ENCODE results near the gene TPSG1.
"Not testable (repeated sequence)": the region's sequence is repeated elsewhere in the genome, so short reads cannot be mapped to it uniquely, and the experiment has no call there.

Gene TPSG1

GRCh38 chr16:1230471-1231212 lies 5.6 kb upstream of the TPSG1 start:
- FAIRE-seq; DNase-seq (ENCODE audit: insufficient read length, low spot score): not testable (repeated sequence)

DNA sequence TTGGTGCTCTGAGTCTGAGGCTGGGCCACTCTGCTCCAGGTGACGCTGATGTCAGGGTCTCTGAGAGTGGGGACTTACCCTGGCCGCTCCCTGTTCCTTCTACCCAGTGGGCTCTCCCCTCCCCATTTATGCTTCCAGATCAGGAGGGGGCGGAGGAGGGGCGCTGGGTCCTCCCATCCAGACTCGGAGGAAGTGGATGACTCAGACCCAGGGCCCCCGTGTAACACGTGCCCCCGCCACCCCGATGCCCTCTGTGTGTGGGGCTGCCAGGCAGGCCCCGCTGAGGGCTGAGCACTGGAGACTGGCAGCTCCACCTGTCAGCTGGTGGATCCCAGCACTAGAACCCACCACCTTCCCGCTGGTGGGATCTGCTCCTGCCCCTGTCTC lies 5.0 kb upstream of the TPSG1 start, which contains the start of gene TPSB2:
Gene TPSB2, minus strand, starts transcription at position 101 of the 387 bp plus-strand sequence. CDS start 233 bp downstream, outside the sequence.
- DNase-seq (ENCODE audit: insufficient read length, low spot score); FAIRE-seq: not testable (repeated sequence)

- not testable (repeated sequence) for DNase-seq (ENCODE audit: insufficient read length, low spot score); FAIRE-seq
Observed at GRCh38 chr16:1229476-1229875, 4.4 kb upstream of the TPSG1 start.

- not testable (repeated sequence) for DNase-seq (ENCODE audit: insufficient read length, low spot score); FAIRE-seq
Observed at GRCh38 chr16:1228227-1228626, 3.2 kb upstream of the TPSG1 start.

GRCh38 chr16:1226692-1227091 lies 1.6 kb upstream of the TPSG1 start:
- not testable (repeated sequence) for FAIRE-seq

DNA sequence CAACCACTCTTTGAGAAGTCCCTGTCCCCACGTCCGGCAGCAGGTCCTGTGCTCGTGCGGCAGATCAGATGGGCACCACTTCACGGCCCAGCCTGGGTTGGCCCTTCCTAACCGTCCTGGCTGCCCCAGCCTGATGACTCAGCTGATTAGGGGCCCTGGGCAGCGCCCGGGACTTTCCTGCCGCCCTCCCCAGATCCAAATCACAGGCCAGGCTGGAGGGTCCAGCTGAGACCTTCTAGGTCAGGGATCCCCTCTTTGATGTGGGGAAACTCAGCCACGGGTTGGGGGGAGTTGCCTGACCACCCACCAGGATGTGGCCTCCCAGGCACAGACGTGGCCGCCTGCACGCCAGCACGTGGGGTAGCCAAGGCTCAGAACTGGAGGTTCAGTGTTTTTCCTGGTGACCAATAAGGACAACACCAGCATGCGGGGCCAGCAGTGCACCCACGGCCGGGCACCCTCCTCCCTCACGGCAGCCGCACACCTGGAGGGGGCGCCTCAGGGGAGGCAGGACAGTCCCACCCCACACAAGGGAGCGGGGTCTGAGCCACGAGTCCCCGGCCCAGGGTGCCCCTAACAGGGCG lies 752 bp upstream of the TPSG1 start:
- DNase-seq (ENCODE audit: insufficient read length, low spot score) = not testable (repeated sequence)

More at GRCh38 chr16:1226692-1227091, 1.6 kb upstream of the TPSG1 start:
- not testable (repeated sequence) for DNase-seq (ENCODE audit: insufficient read length, low spot score)

GRCh38 chr16:1224558-1224957 lies 510 bp downstream of the TPSG1 start:
- FAIRE-seq (no peak), DNase-seq (ENCODE audit: insufficient read length, low spot score) (no peak)
- TF ChIP-seq, protein P1, sequence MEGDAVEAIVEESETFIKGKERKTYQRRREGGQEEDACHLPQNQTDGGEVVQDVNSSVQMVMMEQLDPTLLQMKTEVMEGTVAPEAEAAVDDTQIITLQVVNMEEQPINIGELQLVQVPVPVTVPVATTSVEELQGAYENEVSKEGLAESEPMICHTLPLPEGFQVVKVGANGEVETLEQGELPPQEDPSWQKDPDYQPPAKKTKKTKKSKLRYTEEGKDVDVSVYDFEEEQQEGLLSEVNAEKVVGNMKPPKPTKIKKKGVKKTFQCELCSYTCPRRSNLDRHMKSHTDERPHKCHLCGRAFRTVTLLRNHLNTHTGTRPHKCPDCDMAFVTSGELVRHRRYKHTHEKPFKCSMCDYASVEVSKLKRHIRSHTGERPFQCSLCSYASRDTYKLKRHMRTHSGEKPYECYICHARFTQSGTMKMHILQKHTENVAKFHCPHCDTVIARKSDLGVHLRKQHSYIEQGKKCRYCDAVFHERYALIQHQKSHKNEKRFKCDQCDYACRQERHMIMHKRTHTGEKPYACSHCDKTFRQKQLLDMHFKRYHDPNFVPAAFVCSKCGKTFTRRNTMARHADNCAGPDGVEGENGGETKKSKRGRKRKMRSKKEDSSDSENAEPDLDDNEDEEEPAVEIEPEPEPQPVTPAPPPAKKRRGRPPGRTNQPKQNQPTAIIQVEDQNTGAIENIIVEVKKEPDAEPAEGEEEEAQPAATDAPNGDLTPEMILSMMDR (IDR thresholded peaks at IDR 0.05; ENCODE audit: insufficient read depth, missing control alignments) = no peak

More for the DNA sequence above, 752 bp upstream of the TPSG1 start:
- FAIRE-seq = not testable (repeated sequence)

DNA sequence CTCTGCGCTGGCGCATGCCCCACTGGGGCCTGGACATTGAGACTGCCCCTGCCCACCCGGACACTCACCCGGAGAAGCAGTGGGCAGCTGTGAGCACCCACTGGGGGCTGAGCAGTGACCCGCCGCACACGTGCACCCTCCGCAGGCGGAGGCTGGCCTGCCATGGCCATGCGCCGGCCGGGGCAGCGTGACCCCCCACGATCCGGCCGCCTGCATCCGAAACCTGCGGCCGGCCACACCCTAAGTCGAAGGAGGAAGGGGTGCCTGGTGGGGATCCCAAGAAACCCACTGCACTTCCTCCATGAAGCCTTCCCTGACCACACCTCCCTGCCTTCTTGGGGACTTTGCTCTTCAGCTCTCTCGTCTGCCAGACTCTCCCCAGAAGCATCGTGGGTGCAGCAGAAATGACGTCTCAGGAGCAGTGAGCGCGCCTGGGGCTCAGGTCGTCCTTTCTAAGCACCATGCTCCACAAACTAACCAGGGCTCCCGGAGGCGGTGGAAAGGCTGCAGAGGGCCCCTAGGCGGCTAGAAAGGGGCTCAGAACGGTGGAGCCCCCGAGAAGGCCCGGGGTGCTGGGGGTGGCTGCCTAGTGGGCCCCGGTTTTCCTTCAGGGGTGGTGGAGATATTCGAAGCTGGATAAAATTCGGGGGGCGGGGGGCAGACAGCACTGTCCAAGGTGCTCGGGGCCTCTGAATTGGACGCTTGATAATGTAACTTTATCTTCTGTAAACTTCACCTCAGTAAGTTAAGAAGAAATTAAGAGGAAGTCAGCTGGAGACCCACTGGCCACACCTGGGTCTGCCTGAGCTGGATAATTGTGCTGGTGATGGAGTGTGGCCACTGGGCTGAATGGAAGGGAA lies 1.5 kb downstream of the TPSG1 start:
- no peak for FAIRE-seq
- DNase-seq (ENCODE audit: insufficient read length, low spot score) = no peak
- TF ChIP-seq, protein P1 (IDR thresholded peaks at IDR 0.05; ENCODE audit: insufficient read depth, missing control alignments) = no peak

DNA sequence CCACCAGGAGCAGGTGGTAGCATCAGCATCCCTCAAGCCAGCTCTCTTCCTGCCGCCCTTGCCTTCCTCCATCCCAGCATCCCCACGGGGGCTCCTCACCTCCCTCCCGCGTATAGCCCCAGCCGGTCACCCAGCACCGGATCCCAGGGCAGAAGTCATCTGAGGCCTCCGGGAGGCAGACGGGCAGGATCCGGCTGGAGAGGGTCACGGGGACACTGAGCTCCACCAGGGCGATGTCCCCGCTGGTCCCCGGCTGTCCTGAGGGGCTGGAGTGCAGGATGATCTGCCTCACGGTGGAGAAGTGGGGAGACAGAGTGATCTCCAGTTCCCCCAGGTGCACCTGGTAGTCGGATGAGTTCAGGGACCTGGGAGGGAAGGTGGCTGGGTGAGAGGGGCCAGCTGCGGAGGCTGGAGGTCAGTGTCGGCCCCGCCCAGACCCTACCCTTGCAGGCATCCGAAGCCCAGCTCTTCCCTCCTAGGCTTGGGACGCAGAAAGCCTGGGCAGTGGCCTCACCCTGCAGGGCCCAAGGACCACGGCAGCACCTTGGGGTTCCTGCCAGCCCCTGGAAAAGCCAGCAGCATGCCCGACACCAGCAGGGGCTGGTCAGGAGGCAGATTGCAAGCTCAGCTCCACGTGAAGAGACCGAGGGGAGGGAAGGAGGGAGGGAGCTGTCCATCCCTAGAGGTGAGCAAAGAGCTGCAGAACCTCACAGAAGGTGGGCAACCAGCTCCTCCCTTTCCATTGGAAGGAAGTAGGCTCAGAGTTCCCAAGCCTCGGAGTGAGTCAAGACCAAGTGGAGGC lies 2.3 kb downstream of the TPSG1 start:
- FAIRE-seq (no peak), DNase-seq (ENCODE audit: insufficient read length, low spot score) (no peak)
- TF ChIP-seq, protein P1 (IDR thresholded peaks at IDR 0.05; ENCODE audit: insufficient read depth, missing control alignments) = no peak

All from D721Med (cell line).